OCI-LY7 (cell line): ENCODE measurements around the gene ROCK1.

Experiments used
- CTCF ChIP-seq: fragments of 200-600 bp; sonication (generic); conservative IDR thresholded peaks from 2 replicates; pipeline ENCODE4 v1.5.1; 2014; ENCODE audit warnings: mild to moderate bottlenecking, antibody characterized with exemption, low read length, moderate library complexity, mixed read lengths
- EZH2phosphoT487 ChIP-seq: fragments of 200-600 bp; sonication (generic); IDR thresholded peaks from 2 replicates; pipeline ENCODE4 v1.6.1; 2018; ENCODE audit warnings: low read depth, borderline replicate concordance, mild to moderate bottlenecking, mixed run types, antibody characterized with exemption, low read length, moderate library complexity, mixed read lengths

GRCh38 chr18:21083017-21083416 is 28.6 kb downstream of the ROCK1 start:
- no peak for TF ChIP-seq CTCF
- no peak for TF ChIP-seq EZH2phosphoT487
